NB4 (cell line): ENCODE data around the gene FBXW5.

Source experiments
- DNase-seq: peaks from one replicate; pipeline ENCODE4 v3.0.0; 2010; ENCODE audit warnings: low read depth
- H3K4me3 ChIP-seq: one replicate; pipeline ENCODE4 v1.5.1; 2011; ENCODE audit warnings: mild to moderate bottlenecking, low read depth, low read length, moderate library complexity
- MAX ChIP-seq: IDR thresholded peaks from 2 replicates; pipeline ENCODE4 v1.6.1; 2011; ENCODE audit warnings: low read depth, low read length
- MYC ChIP-seq: IDR thresholded peaks from 2 replicates; pipeline ENCODE4 v1.6.1; 2011; ENCODE audit warnings: low read depth, low read length
- POLR2A ChIP-seq: IDR thresholded peaks from 2 replicates; pipeline ENCODE4 v1.6.1; 2011; ENCODE audit warnings: mild to moderate bottlenecking; ENCODE audit not compliant: insufficient read length; ENCODE audit errors: extremely low read depth
- TF ChIP-seq, protein P1 (sequence below): IDR thresholded peaks from one replicate; pipeline ENCODE4 v1.5.1; 2012; ENCODE audit warnings: low read depth, low read length

FBXW5 gene

GRCh38 chr9:136906266-136906665 lies 38.3 kb downstream of the FBXW5 start:
- no peak overlapping the region for H3K4me3 ChIP-seq
- no peak for DNase-seq
- TF ChIP-seq POLR2A (no peak), MAX (no peak), MYC (no peak)
- TF ChIP-seq, protein P1, sequence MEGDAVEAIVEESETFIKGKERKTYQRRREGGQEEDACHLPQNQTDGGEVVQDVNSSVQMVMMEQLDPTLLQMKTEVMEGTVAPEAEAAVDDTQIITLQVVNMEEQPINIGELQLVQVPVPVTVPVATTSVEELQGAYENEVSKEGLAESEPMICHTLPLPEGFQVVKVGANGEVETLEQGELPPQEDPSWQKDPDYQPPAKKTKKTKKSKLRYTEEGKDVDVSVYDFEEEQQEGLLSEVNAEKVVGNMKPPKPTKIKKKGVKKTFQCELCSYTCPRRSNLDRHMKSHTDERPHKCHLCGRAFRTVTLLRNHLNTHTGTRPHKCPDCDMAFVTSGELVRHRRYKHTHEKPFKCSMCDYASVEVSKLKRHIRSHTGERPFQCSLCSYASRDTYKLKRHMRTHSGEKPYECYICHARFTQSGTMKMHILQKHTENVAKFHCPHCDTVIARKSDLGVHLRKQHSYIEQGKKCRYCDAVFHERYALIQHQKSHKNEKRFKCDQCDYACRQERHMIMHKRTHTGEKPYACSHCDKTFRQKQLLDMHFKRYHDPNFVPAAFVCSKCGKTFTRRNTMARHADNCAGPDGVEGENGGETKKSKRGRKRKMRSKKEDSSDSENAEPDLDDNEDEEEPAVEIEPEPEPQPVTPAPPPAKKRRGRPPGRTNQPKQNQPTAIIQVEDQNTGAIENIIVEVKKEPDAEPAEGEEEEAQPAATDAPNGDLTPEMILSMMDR = no peak

DNA sequence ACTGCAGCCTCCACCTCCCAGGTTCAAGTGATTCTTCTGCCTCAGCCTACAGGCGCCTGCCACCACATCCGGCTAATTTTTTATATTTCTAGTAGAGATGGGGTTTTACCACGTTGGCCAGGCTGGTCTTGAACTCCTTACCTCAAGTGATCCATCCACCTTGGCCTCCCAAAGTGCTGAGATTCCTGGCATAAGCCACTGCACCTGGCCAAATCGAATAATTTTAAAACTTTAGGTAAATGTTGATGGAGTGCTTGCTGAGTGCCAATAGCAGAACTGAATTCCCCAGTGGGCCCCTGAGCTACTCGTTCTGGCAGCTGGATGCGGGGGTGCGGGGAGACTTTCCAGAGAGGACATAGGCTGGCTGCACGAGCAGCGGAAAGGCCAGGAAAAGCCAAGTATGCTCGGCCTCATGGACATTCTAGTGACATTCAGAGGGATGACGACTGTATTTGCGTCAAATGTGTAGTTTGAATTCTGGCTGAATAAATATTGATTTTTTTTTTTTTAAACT lies 41.4 kb downstream of the FBXW5 start:
- no peak overlapping the region for H3K4me3 ChIP-seq
- DNase-seq = no peak
- TF ChIP-seq, protein P1 = no peak
- TF ChIP-seq POLR2A (no peak), MYC (no peak), MAX (no peak)

- H3K4me3 ChIP-seq = no peak overlapping the region
- TF ChIP-seq POLR2A (no peak), MYC (no peak), MAX (no peak)
- TF ChIP-seq, protein P1 = no peak
- no peak for DNase-seq
These were observed 42.2 kb downstream of the FBXW5 start for GRCh38 chr9:136902259-136902821.

GRCh38 chr9:136901516-136902258 lies 42.9 kb downstream of the FBXW5 start:
- no peak overlapping the region for H3K4me3 ChIP-seq
- TF ChIP-seq, protein P1 = no peak
- TF ChIP-seq POLR2A = no peak
- no peak for DNase-seq

DNA sequence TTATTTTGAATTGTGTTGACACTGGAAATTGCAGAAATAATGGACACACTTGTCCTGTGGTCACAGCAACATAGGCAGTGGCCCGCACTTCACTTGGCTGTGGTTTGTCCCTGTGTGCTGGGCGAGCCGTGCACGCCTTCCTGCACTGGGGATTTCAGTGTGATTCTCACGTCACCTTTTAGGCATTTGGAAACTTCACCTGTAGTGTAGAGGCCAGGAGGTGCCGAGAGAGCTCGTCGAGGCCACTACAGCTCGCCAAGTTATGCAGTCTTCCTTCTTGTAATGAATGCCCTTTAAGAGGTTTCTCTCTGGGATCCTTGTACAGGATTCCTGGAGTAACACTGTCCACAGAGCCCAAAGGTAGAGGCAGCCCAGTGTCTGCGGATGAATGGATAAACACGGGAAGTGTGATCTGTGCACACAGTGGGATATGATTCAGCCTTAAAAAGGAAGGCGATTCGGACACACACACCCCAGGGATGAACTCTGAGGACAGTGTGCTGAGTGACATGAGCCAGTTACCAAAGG lies 43.5 kb downstream of the FBXW5 start:
- no peak overlapping the region for H3K4me3 ChIP-seq
- DNase-seq = no peak
- TF ChIP-seq, protein P1 = no peak
- TF ChIP-seq POLR2A = no peak
- no peak for TF ChIP-seq MAX
- no peak for TF ChIP-seq MYC
